GM21528 (cell line): Measurements from ENCODE around the gene INSRR.

Source experiments
- ATAC-seq: cut with Tn5 transposase; IDR thresholded peaks from one replicate; pipeline ENCODE4 v1.9.1; 2021; ENCODE audit warnings: mild to moderate bottlenecking, moderate library complexity; ENCODE audit not compliant: unreplicated experiment, low FRiP score

The INSRR gene

DNA sequence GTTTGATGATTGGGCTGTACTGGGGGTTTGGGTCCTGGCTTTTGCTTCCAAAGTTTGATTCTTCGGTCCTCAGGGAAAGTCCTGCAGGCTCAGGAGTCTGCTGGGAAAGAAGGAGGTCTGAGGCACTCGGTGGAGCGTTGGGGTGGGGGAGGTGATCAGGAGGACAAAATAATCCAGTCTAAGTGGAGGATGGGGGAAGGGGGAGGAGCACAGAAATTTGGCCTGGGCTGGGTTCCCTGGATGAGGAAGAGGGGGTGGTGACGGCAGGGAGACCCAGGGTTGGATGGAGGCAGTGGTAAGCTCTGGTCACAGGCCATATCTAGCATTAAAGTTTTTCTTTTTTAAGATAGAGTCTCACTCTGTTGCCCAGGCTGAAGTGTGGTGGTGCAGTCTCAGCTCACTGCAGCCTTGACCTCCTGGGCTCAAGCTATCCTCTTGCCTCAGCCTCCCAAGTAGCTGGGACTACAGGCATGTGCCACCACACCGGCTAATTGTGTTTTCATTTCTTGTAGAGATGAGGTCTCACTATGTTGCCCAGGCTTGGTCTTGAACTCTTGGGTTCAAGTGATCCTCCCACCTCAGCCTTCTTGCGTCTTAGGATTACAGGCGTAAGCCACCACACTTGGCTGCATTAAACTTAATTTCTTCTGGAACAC, 49.1 kb downstream of the INSRR start:
- ATAC-seq = no peak

DNA sequence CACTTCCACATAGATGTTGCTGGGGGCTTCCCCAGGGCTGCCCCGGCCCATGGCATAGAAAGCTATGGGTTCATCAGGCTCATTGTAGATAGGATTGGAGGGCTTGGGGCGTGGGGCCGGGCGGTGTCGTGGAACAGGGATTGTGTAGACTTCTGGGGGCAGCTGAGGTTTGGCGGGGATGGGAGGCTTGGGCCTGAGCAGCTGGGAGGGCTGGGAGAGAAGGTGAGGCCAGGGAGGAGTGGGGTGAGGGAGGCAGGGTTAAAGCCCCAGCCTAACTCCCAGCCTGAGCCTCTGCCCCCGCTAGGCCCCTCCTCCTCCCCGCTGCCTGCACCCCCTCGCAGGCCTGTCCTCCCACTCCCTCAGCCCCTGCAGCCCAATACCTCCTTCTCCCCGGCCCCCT, 49.6 kb downstream of the INSRR start:
- ATAC-seq = no peak

DNA sequence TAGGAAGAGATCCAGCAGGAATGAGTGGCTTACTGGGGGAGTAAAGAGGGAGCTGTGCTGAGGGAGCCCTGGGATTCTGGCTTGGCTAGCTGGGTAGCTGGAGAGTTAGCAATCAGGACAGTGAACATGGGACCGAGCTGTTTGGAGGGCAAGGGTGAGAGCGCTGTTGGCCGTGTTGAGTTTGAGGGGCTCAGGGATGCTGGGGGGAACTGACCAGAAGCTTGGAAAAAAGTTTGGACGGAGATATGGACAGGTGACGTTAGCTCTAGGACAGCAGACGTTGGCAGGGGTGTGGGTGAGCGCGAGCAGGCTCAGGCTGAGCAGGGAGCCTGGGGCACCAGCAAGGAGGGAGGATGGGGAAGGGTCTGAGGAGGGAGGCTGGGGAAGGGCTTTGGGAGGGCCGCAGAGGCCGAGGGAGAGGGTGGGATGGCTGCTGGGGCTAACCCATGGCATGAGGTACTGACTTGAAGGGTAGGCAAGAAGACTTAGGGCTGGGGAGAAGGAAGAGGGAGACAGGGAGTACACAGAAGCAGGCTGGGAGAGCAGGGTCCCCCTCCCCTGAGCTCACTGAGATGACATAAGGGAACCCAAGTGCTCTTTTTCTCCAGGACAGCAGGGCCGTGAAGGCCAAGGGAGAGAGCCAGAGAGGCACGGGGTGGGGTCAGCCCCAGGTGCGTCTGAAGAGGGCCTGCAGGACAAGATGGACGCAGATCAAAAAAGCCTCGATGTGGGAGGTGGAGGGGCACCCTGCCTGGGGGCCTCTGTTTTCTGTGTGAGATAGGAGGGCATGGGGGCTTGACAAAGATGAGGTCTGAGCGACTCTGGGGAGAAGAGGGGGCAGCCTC, 50.5 kb downstream of the INSRR start:
- ATAC-seq = no peak

DNA sequence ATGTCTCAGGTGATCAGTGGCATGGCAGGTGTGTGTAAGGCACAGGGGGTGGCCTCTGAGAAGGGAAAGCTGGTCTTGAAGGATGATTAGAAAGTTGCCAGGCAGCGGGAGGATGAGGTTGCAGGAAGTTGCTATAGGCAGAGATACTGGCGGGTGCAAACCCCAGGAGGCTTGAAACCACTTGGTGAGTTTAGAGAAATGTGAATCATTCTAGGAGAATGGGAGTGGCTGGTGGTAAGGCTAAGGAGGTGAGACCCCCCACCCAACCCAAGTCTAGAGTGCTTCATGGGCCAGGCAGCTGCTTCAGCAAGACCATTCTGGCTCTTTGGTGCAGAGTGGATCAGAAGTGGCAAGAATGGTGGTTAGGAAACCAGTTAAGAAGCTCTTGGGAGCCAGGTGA, 51.3 kb downstream of the INSRR start:
- ATAC-seq = no peak

DNA sequence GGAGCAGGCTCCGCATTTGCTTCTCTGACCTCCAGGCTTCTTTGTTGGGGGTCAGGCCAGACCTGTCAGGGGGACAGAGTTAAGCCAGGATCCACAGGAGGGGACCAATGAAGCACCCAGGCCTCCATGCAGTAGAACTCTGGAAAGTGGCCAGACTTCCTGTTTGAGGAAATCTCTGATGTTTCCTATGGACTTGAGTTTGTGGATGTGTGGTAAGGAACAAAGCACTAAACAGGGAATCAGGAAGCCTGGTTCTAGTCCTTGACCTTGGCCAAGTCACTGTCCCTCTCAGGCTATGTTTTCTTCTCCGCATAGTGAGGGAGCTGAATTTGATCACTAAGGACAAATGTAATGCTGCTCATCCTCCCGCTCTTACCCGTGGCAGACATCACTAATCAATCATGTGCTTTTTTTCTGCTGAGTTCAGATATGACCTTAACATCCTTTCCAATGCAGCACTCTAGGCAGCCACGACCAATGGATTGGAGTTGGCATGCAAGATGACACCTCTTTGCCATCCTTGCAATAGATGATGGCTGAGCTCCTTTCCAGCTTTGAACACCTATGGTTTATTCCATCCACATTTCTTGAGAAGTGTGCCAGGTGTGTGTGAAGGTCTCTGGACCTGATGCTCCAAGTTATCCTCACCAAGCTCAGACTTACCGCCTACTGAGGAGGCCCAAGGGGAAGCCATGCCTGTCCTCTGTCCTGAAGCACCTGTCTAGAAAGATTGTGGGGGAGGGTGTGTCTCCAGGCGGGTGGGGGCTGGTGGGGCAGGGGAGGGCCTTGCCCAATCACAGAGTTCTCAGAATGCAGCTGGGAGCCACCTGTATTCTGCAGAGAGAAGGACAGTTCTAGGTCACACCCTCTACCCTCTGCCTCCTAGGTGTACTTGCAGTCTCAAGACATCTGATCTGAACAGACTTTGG, 52.1 kb downstream of the INSRR start:
- no peak for ATAC-seq

DNA sequence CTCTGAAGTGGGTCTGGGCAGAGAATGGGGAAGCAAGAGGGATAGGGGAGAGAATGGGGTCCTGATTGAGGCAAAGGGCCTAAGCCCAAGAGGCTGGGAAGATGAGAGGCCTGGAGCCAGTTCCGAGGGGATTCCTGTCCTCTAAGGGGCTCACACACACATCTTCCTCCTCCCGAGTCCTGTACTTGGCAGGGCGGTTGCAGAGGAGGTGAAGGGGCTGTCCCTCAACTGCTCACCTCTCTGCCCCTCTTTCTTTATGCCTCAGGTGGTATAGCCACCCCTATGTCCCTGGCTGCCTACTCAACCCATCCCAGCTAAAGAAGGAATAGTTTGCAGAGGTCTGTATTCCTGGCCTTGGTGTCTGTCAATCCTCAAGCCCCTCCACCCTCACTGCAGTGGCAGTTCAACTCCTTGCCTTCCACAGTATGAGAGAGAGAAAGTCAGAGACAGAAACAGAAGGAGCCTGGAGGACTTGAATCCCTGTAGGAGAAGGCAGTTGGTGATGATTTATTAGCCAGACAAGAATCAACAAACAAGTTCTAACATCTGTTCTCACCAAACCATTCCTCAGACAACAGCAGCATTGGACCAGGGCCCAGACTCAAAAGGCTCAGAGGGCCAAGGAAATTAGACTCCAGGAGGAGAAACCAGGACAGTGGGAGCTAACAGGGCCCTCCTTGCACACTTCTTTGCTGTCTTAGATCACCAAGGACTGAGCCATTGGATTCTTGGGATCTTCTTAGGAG, 53.0 kb downstream of the INSRR start:
- no peak for ATAC-seq

DNA sequence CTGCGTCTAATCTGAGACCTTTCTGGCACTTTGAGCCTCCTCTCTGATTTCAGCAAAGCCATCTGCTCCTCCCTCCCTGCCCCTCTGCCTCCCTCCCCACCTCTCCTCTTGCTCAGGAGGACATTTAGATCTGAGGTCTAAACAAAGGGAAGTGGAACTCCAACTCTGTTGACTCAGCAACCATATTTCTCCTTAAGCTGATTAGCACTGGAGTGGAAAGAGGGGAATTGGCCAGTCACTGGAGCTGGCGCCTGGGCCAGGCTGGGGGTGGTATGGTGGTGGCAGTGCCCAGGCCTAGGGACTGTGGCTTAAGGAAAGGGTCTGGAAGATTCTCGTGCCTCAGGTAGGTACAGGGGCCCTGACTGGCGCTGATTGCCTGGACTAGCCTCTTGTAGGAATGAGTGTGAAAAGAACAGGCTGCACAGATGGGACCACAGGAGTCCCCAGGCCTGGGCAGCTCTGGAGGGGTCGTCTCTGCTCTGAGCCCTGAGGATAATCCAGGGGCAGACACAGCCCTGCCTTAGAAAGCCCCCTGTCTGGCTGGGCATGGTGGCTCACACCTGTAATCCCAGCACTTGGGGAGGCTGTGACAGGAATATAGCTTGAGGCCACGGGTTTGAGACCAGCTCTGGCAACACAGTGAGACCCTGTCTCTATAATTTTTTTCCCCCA, 54.2 kb downstream of the INSRR start:
- ATAC-seq = no peak

DNA sequence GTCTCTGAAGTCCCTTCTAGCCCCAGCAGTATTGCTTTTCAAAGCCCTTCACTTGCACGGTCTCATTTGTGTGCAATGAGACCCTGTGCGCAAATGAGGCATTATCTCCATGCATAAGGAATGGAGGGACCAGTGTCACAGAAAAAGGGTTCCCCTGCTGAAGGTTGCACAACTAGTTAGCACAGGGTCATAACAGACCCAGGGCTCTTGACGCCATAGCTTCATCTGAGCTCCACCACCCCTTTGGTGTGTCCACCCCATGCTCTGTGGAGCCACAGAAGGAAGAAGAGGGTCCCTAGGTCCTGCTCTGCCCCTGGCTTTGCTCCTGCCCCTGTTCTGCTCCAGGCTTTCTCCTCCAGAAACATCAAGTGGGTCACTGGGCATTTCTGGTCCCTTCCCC, 54.9 kb downstream of the INSRR start:
- no peak for ATAC-seq

DNA sequence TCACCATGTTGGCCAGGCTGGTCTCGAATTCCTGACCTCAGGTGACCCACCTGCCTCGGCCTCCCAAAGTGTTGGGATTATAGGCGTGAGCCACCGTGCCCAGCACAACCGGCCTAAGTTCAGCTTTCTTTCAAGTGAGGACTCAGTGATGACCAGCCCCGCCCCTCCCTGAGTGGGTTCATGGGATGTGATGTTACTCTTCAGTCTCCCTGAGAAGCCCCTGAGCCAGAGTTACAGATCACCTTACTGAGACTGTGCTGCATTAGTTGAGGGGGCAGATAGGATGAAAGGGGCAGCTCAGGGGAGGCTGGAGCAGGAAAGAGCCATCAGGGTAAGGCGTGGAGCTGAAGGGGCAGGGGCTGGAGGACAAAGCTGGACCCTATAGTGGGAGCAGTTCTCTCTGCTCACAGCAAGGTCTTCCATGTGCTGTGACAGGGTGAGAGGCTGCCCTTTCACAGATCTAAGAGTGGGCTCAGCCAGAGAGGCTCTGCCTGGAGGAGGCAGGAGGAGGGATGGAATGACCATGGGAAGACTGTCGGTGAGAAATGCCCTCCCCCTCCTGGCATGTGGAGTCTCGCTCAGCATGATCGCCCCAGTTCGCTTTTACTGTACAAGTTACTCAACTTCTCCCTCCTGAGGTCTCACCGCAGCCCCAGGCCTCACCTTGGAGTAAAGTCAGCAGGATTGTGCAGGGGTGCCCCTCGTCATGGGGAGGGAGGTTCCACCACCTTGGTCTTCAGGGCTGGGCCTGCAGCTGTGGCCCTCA, 55.6 kb downstream of the INSRR start:
- no peak for ATAC-seq

DNA sequence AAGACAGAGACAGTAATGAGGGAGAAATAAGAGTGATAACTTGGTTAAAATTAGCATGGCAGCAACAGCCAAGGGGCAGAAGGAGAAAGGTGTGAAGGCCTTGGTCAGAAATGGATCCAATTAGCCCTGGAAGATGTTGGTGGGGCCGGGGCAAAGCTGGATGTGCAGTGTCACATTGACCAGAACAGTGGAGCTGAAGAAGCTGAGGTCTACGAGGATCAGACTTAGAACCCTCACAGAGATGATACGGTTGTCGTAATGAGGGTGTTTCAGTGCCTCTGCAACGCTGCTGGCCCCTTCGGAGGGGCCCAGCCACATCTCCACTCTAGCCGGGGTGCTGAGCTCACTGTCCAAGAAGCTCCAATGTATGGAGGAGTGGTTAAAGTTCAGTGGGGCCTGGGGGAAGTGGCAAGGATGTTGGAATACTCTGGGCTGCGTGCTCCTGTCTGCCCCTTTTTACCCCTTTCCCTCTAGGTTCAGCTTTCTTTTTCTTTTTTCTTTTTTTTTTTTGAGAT, 56.4 kb downstream of the INSRR start:
- no peak for ATAC-seq

DNA sequence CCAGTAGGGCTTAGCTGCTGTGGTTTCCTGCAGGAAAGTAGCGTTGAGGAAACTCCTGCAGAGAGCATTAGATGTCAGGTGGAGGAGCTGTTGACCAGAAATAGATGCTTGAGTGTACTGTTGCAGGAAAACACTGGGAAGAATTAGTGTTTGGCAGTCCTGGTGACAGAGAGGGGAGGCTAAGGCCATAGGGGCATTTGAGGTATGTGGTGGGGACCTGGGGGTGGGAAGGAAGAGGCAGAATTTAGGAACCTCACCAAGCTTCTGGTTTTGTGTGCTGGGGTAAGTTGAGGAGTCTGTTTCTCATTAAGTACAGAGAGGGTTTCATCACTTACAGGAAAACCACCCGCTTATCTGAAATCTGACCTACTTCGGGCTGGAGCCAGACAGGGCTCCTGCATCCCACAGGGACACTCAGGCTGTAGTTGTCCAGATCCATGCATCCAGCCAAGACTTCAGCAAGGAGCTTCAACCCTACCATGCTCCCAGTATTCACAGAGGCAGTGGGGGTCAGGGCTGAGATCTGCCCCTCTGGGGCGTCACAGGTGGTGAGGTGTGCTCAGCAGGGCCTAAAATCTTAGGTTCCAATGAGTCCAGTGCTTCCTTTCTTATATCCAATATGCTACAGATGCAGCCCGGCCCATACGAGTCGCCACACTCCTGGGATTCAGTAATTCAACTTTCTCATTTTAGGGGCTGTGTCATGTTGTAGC, 57.4 kb downstream of the INSRR start:
- no peak for ATAC-seq

DNA sequence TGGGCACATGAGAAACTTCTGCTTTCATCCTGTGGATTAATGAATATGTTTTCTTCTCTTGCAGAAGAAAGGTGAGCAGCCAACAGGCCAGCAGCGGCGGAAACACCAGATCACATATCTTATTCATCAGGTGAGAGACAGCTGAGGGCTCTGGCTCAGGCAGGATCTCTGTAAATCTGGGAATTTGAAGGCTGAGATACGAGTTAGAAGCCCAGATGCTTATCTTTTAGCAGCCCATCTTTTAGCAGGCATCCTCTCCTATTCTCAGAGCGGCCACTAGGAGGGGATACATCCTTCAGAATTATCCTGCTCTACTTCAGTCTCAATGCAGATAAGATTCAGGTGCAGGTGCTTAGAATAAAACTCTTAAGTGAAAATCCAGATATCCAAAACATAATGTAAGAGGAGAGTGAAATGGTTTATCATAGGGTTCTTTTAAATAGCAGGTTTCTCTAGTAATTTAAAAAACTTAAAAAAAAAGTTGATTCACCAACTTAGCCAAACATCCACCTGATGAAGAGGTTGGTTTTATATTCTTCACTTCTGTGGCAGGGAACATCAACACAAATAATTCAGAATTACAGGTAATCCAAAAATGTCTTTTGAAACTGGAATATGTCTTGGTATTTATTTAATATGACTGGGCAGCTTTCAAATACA, 61.6 kb downstream of the INSRR start:
- no peak for ATAC-seq

DNA sequence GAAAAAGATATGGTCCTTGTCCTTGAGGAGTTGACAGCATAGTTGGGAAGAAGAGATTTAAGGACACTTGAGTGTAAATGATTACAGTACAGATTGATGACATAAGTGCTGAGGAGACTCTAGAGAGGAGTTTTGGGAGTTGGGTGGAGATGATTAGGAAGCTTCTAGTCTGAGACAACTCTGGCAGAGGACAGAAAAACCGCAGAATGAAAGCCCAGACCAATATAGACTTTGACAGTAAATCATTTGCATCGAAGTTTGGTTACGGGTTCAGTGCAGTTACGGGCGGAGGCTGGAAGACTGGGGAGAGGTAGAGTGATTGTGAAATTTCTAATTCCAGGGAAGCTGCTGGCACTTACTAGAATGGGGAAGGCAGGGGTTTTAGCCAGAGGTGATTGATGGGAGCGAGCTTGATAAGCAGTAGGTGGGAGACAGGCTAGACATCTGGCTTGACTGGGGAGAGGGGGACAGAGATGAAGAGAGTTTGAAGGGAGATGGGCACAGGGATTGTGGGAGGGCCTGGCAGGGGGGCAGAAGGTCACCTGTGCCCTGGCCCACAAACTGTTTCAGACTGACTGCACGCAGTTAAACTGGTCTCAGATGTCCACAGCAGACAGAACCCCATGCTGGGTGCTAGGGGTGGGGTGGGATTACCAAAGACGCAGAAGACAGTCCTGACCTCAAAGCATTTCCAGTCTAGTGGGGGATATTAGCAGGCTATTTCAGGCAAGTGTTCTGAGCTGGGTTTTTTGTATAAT, 62.4 kb downstream of the INSRR start:
- no peak for ATAC-seq

DNA sequence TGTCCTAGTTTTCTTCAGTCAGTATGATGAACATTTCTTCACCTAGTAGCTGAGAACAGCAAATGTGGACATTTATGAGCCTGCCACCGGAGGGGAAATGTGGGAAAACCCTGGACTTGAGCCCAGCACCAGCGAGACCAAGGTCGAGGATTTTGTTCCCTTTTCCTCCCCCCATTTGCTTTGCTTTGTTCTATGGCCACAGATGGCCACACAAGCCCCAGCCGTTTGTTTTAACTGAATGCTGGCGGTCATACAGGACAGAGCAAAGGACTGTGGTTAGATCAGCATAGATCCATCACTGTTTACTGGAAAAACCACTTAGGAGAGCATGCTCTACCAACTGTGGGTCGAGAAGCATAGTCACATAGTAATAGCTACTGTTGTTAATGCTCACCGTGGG, 63.1 kb downstream of the INSRR start:
- ATAC-seq = no peak

DNA sequence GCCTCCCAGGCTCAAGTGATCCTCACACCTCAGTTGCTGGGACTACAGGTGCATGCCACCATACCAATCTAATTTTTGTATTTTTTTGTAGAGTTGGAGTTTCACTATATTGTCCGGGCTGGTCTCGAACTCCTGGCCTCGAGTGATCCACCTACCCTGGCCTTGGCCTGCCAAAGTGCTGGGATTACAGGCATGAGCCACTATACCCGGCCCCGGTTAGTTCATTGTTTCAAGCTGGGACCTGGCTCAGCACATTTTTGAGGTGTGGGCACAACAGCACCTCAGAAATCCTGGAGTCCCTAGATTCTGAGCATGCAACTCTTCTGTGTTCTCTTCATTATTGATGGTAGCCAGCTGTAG, 63.6 kb downstream of the INSRR start:
- ATAC-seq = no peak

DNA sequence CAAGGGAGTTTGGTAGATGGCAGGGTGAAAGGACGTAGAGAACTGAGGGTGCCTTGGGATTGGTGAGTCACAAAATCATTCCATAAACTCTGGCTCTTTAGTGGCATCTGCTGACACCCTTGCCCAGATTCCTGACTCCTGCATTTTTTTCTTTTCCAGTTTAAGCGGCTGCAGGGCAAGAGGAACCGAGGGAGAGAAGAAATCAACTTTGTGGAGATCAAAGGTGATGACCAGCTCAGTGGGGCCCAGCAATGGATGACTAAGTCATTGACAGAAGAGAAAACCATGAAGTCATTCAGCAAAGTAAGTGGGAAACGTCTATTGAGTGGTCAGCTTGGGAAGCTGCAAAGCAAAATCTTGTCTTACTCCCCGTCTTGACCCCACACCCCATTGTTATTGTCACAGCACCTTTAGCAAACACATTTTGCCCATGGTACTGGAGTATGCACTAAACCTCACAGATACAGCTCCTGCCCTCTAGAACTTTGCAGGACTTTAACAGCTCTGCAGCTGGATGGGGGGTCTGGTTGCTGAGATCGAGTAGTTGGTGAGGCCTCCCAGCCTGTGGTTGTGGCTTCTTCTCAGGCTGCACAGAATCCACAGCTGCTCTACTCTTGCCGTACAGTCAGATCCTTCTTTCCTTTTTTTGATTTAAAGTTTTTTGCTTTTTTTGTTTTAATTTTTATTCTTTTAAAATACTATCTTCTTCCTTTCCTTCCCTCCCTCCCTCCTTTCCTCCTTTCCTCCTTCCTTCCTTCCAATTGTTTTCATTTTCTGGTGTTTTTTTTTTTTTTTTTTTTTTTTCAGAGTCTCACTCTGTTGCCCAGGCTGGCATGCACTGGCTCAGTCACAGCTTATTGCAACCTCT, 64.2 kb downstream of the INSRR start:
- ATAC-seq = no peak
